Activated effector memory CD4-positive, alpha-beta T cell treated with Interleukin-2 at 50 U/mL for 16 hours (primary cell): Measurements from ENCODE around the gene PIN4.
"Not testable (repeated sequence)": the region's sequence is repeated elsewhere in the genome, so short reads cannot be mapped to it uniquely, and the experiment has no call there.

ENCODE experiments used
- DNase-seq: peaks from one replicate; pipeline ENCODE4 v3.0.0-alpha.2; 2020

The PIN4 gene

DNA sequence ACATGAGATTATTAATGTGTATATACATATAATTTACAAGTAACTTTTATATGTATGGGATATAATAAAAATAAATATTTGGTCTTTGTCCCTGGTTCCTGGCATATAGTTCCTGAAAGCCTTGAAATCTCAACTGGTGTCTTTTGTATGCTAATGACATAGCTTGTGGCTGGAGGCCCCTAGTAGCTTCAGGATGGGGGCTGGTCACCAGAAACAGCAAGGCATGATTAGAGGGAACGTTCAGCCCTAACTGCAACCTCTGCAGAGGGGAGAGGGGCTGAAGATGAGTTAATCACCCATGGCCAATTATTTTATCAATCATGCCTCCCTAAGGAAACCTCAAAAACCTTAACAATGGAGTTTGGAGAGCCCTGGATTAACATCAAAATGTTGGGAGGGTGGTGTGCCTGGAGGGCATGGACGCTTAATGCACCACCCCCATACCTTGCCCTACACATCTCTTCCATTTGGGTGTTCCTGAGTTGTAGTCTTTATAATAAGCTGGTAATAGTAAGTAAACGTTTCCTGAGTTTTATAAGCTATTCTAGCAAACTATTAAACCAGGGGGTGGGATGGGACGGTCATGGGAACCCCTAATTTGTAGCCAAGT, 21.3 kb downstream of the PIN4 start:
- no peak for DNase-seq

DNA sequence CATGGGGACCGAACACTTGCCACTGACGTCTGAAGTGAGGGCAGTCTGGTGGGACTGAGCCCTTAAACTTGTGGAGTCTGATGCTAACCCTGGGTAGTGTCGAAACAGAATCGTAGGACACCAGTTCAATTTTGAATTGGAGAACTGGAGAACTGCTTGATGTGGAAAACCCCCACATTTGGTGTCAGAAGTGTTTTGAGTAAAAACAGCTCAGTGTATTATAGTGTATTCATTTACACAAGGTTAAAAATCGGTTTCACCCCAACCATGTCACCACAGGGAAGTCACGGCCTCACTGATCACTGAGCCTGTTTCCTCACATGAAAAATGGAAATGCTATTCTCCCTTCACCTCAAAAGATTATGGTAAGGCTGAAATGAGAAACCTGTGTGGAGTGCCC, 21.9 kb downstream of the PIN4 start:
- no peak for DNase-seq

- no peak for DNase-seq
These were observed 24.1 kb downstream of the PIN4 start for GRCh38 chrX:72205706-72206105.

DNA sequence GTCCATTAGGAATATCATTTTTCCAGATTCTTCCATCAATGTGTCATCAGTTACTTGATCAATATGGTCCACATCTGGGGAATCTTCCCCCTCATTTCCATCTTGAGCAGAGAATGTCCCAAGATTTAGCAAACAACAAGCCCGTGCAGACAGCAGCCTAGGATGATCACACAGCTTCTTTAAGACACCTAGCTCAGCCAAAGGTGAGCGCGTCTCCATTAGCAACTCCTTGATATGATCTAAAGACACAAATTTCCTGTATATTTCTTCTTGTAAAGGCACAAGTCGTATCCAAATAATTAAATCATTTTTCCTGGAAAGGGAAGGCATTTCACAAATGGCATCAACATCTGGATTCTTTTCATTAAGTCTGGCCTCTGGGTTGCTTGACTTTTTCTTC, 25.8 kb downstream of the PIN4 start:
- DNase-seq, result no peak

DNA sequence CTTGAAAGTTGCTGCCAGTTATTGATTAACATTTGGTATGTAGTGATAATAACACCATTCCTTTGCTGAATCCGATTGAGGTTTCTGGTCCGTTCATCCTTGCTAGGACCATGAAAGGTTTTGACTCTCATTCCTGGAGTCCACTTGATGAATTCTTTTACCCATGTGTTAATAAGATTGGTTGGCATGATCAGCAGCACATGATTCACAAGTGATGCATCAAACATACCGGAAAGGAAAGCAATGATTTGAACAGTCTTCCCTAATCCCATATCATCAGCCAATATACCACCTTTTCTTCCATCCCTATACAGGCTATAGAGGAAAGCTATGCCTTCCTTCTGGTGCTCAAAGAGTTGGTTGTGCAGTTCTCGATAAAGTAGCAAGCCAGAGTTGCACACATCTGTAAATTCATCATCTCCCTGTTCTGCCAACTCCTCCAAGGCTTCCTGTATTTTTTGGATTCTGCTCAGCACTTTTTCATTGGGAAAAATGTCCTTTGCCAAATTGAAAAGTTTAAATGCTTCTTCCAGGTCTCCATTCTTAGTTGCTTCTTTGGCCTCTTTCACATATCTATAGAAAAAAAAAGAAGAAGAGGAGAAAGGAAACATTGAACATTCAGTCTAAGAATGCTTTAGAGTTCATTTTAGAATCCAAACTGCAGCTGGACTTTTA, 26.7 kb downstream of the PIN4 start:
- no peak for DNase-seq

DNA sequence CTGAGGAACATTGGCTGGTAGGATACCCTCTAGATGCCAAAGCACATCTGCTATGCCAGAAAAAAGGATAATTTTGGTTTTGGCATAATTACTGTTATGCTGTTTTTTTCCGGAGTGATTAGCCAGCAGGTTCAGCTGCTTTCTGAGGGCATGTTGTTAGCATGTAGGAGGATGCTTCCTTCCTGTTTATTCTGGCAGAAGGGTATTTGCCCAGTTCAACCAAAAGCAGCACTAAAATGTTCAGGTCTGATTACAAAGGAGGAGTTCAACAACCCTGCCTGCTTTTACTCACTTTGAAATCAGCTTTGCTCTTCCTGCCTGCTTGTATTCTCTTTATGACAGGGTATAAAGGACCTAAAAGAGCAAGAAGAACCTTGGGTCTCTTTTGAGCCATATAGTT, 35.4 kb downstream of the PIN4 start:
- DNase-seq, result no peak

DNA sequence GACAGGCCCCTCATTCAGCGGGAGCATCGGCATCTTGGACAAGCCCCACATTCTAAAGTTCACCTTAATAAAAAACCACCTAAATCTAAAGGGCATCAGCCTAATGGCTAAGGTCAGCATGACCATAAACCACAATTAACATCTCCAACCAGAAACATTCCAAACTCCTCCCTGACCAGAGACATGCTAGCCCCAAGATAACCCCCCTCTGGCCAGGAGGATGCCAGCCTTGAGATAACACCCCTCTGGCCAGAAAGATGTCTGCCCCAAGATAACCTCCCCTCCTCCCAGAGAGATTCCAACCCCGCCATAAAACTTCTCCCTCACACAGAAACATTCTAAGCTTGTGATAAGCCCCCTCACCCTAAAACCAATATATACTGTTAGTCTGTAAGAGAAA, 38.8 kb downstream of the PIN4 start:
- DNase-seq, result not testable (repeated sequence)

DNA sequence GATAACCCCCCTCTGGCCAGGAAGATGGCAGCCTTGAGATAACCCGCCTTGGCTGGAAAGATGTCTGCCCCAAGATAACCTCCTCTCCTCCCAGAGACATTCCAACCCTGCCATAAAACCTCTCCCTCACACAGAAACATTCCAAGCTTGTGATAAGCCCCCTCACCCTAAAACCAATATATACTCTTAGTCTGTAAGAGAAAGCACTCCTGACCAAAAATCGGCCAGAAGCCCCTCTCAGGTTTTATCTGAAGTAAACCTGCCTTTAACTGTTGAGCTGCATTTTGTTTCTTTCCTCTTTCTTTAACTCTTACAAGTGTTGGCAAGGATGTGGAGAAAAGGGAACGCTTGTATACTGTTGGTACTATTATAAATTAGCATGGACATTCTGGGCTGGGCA, 48.7 kb downstream of the PIN4 start:
- DNase-seq, result no peak

DNA sequence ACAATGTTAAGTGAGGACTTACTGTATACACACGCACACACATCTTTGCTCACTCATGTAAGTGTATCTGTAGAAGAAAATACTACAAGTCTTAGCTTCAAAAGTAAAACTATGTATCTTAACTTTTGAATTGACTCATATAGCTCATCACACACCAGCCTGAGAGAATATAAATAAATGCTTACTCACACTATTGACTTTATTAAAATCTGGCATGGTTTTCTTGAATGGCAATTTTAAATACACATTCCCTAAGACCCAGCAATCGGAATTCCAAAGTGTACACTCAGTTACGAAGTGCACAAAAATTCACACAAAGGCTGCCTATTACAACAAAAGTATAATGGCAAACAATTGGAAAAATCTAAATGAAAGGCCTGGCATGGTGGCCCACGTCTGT, 55.3 kb downstream of the PIN4 start:
- no peak for DNase-seq

DNA sequence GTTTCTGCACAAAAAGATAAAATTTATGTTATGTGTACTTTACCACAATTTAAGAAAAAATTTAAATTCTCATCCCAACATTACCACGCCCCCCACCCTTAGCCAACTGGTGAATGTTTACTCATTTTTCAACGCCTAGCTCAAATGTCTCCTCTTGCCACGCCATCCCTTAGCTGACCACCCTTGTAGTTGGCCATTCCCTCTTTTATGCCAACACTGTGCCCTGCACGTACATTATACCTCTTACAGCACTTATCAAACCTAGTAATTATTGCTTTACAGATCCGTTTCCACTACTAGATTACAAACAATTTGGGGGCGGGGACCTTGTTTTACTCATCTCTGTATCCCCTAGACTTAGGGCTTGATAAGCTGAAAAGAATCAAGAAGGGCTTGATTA, 56.6 kb downstream of the PIN4 start:
- no peak for DNase-seq

GRCh38 chrX:72238721-72239475, 57.3 kb downstream of the PIN4 start, which contains the start of gene ERCC6L:
Gene ERCC6L, minus strand, starts transcription at chrX:72239027. Its CDS starts 116 bp downstream, at chrX:72238911.
- peak; percentile 79 for DNase-seq

GRCh38 chrX:72240976-72241375, 59.4 kb downstream of the PIN4 start:
- no peak for DNase-seq

- no peak for DNase-seq
These were observed 61.9 kb downstream of the PIN4 start for GRCh38 chrX:72243472-72243871.

DNA sequence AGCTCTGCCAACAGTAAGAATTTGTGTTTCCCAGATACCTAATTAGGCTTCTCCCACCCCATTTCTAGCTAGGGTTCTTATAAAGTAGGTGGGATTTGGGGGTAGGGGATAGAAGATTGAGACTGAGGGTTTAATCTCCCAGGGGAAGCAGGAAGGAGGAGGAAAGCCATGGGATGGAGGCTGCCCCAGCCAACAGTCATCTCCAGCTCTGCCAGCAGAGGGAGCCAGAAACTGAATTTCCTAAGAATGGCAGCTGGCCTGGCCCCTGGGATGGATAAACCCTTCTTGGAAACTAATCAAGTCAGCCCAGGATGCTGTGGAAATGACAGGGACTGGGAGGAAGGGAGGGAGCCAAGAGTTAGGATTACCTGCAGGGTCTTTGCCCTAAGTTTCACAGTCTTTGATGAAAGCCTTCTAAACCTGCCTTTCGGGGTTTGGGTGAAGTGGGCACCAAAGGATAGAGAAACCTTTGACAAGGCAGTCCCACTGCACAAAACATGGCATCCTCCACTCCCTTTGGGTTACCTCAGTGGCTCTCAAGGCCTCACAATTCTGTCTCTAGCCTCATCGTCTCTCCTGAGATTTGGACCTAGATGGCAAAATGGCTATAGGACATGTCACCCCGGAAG, 64.0 kb downstream of the PIN4 start:
- DNase-seq, result peak; percentile 8

DNA sequence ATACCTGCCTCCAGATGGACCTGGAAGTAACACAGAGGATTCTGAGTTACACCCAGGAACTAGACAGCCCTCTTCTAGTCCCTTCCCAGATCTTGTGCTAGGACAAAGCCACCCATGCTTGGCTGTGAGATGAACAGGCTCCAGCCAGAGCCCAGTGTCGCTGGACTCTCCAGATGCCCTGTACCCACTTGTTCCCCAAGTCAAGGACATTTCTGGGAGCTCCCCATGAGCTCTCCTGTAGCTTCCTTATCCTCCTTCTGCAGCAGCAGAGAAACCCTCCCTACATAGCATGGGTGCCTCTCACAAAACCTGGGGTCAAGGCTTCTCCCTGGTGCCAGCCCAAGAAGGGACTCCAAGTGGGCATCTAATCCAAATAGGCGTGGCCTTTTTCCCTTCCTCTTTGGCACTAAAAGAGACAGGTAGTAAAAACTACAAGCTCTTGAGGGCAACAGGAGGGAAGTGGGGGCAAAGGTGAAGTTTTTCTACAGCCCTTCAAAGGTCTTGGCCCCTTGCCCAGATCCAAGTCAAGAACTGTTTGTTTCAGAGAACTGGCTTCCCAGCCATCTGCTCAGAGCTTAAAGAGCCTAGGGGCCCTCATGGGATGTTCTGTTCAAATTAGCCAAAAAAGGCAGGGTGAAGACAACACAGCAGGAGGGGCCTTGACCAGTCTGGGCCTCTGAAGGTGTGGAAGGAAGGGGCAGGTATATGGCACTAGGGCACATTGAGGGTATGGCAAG, 65.8 kb downstream of the PIN4 start:
- DNase-seq, result no peak
